ENCODE results near the gene EPC1.
"Not testable (repeated sequence)": the region's sequence is repeated elsewhere in the genome, so short reads cannot be mapped to it uniquely, and the experiment has no call there.

DNA sequence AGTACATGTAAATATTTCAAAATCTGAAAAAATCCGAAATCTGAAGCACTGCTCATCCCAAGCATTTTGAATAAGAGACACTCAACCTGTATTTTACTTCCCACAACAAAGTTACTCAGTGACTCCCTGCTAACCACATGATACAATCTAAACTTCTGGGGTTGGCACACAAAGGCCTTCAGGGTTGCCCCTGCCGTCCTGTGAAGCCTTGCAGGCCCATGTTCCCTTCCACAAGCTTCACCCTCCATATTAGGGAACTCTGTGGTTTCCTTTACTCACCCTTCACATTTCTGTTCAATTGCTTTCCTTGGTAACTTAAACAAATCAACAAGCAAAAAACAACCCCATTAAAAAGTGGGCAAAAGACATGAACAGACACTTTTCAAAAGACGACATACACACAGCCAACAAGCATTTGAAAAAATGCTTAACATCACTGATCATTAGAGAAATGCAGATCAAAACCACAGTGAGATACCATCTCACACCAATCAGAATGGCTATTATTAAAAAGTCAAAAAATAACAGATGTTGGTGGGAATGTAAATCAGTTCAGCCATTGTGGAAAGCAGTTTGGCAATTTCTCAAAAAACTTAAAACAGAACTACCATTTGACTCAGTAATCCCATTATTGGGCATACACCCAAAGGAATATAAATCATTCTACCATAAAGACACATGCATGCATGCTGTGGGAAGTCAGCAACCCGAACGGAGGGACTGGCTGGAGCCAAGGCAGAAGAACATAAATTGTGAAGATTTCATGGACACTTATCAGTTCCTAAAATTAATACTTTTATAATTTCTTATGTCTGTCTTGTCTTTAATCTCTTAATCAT, 128.5 kb downstream of the EPC1 start:
- TF ChIP-seq, protein P1, sequence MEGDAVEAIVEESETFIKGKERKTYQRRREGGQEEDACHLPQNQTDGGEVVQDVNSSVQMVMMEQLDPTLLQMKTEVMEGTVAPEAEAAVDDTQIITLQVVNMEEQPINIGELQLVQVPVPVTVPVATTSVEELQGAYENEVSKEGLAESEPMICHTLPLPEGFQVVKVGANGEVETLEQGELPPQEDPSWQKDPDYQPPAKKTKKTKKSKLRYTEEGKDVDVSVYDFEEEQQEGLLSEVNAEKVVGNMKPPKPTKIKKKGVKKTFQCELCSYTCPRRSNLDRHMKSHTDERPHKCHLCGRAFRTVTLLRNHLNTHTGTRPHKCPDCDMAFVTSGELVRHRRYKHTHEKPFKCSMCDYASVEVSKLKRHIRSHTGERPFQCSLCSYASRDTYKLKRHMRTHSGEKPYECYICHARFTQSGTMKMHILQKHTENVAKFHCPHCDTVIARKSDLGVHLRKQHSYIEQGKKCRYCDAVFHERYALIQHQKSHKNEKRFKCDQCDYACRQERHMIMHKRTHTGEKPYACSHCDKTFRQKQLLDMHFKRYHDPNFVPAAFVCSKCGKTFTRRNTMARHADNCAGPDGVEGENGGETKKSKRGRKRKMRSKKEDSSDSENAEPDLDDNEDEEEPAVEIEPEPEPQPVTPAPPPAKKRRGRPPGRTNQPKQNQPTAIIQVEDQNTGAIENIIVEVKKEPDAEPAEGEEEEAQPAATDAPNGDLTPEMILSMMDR (conservative IDR thresholded peaks at IDR 0.05; ENCODE audit: low read length), result not testable (repeated sequence)
- TF ChIP-seq EZH2phosphoT487 (IDR thresholded peaks at IDR 0.05; ENCODE audit: borderline replicate concordance), result not testable (repeated sequence)

Data from Loucy (cell line).